HK-2 (cell line): ENCODE measurements around the gene FTCD.
"Not testable (repeated sequence)": the region's sequence is repeated elsewhere in the genome, so short reads cannot be mapped to it uniquely, and the experiment has no call there.

Experiments
- DNase-seq: peaks from one replicate; pipeline ENCODE4 v3.0.0-alpha.2; 2018; ENCODE audit not compliant: unreplicated experiment

FTCD gene

GRCh38 chr21:46171996-46172862 is 16.9 kb upstream of the FTCD start:
- DNase-seq: no peak

- DNase-seq: no peak
These were observed 16.2 kb upstream of the FTCD start for GRCh38 chr21:46171585-46171984.

GRCh38 chr21:46170436-46171193 is 15.2 kb upstream of the FTCD start:
- not testable (repeated sequence) for DNase-seq

- no peak for DNase-seq
These were observed 13.4 kb upstream of the FTCD start for GRCh38 chr21:46168659-46169386.

- no peak for DNase-seq
These were observed 12.9 kb upstream of the FTCD start for GRCh38 chr21:46168238-46168637.

- no peak for DNase-seq
These were observed 9.7 kb upstream of the FTCD start for GRCh38 chr21:46165098-46165497.

GRCh38 chr21:46163380-46163779 is 8.0 kb upstream of the FTCD start:
- no peak for DNase-seq

- DNase-seq: no peak
These were observed 6.5 kb upstream of the FTCD start for GRCh38 chr21:46161633-46162592.

GRCh38 chr21:46160907-46161632 is 5.7 kb upstream of the FTCD start:
- no peak for DNase-seq

GRCh38 chr21:46160657-46160906 is 5.2 kb upstream of the FTCD start:
- no peak for DNase-seq

- no peak for DNase-seq
These were observed 4.7 kb upstream of the FTCD start for GRCh38 chr21:46159841-46160656.

- DNase-seq: no peak
These were observed 4.0 kb upstream of the FTCD start for GRCh38 chr21:46159390-46159789.

- DNase-seq: no peak
These were observed 3.4 kb upstream of the FTCD start for GRCh38 chr21:46158666-46159300.

GRCh38 chr21:46157987-46158451 is 2.6 kb upstream of the FTCD start:
- no peak for DNase-seq

GRCh38 chr21:46157396-46157986 is 2.1 kb upstream of the FTCD start:
- no peak for DNase-seq

GRCh38 chr21:46156678-46157077 is 1.3 kb upstream of the FTCD start:
- DNase-seq: no peak

GRCh38 chr21:46156378-46156645 is 933 bp upstream of the FTCD start:
- DNase-seq: no peak

GRCh38 chr21:46154955-46155513 is 345 bp downstream of the FTCD start:
- no peak for DNase-seq
